HG03354 (cell line): ENCODE data around the gene PPIL6.
"Not testable (repeated sequence)": the region's sequence is repeated elsewhere in the genome, so short reads cannot be mapped to it uniquely, and the experiment has no call there.

Experiments
- ATAC-seq: cut with Tn5 transposase; IDR thresholded peaks from one replicate; pipeline ENCODE4 v1.9.1; 2021; ENCODE audit warnings: mild to moderate bottlenecking; ENCODE audit not compliant: unreplicated experiment, poor library complexity, severe bottlenecking

PPIL6 gene

DNA sequence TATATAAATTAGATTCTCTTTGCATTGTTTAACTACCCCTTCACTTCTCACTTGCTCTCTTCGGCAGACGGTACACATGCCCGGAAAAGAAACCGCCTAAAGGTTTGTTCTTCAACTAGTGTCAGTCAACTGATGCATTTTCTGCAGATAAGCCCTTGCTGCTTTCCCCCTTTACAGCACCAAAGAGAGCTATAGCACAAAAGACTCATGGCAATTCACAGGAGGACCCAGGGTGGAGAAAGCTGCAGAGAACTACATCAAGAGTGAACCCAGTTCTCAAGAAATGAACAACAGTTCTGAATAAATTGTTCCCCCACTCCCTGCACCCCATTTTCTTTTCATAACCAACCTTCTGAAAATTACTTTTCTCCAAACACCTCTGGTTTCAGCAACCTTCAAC is 67.1 kb downstream of the PPIL6 start:
- peak; percentile 5 for ATAC-seq

DNA sequence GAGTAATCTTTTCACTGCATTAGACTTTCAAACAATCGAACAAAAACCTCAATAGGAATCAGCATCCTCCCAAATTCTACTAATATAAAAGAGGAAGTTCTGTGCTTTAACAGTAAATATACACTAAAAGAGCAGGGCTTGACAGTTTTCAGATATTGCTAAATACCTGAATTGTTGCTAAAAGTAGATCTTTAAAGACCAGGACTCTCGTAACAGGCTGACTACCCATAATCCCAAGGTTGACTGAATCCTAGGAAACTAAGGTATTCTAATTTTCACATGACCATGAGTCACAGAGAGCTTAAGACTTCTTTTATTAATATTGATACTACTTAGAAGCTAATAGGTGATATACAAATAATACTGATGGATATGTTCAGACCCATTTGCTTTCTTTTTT is 68.3 kb downstream of the PPIL6 start:
- no peak for ATAC-seq

DNA sequence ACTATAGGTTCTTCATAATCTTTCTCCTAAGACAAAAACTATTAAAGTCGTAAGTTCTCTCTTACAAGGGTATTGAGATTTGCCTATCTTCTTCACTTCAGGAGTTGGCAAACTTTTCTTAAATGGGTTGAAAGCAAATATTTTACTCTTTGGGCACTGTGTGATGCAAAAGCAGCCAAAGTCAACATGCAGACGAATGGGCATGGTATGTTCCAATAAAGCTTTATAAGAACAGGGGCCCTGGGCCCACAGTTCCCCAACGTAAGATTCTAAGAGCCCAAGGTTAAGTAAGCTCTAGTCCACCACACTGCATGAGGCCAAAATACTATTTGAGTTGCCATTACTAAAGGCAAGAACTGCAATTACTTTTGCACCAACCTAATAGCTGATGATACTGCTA is 69.6 kb downstream of the PPIL6 start:
- no peak for ATAC-seq

DNA sequence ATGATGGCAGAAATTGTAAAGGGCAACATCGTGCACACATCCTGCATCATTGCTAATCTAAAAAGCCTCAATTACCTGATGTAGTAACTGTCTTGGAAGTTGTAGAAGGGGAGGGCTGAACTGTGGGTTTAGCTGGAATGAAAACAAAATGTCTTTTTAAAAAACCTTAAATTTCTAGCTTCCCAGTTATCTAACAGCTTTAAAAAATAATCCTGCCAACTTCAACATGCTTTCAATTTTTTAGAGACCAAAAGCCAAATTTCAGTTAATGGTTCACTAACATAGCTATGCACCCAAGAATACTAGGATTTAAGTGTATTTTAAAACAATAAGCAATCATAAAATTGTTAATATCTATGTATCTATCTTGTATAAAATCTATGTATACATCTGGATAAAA is 70.1 kb downstream of the PPIL6 start:
- ATAC-seq, result no peak

DNA sequence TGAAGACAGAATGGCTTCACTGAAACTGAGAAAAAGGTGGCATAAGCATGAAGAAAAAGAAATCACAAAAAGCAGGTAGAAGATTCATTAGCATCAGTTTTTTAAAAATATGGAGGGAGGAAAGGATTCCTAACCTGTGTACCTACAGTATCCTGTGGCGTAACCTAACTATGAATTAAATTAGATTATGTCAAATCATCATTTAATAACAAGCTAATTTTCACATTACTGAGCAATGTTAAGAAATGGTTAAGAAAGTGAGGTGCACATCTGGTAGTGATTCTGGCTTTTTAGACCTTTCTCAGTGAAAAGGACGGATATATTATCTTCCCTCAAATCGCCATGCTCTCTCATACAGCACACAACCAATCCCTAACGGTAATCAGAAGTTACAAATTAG is 70.7 kb downstream of the PPIL6 start:
- ATAC-seq, result no peak

DNA sequence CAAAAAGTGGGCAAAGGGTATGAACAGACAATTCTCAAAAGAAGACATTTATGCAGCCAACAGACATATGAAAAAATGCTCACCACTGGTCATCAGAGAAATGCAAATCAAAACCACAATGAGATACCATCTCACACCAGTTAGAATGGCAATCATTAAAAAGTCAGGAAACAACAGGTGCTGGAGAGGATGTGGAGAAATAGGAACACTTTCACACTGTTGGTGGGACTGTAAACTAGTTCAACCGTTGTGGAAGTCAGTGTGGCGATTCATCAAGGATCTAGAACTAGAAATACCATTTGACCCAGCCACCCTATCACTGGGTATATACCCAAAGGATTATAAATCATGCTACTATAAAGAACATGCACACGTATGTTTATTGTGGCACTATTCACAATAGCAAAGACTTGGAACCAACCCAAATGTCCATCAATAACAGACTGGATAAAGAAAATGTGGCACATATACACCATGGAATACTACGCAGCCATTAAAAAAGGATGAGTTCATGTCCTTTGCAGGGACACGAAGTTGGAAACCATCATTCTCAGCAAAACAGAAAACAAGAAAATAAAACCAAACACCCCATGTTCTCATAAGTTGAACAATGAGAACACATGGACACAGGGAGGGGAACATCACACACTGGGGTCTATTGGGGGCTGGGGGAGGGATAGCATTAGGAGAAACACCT is 75.9 kb downstream of the PPIL6 start:
- ATAC-seq, result not testable (repeated sequence)

DNA sequence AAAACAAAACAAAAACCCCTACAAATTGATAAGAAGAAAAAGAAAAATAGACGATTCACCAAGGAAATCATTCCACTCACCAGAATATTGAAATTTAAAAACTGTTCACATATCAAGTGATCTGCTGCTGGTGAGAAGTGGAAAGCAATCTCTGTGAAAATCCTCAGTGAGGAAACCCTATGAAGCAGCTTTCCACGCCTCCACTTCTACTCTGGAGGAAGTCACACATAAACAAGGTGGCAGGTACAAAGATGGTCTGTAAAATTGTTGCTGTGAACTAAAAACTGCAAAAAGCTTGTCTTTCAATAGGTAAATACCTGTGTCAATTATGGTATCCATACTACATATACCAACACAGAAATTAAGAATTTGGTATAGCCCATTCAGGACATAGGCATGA is 76.7 kb downstream of the PPIL6 start:
- no peak for ATAC-seq

DNA sequence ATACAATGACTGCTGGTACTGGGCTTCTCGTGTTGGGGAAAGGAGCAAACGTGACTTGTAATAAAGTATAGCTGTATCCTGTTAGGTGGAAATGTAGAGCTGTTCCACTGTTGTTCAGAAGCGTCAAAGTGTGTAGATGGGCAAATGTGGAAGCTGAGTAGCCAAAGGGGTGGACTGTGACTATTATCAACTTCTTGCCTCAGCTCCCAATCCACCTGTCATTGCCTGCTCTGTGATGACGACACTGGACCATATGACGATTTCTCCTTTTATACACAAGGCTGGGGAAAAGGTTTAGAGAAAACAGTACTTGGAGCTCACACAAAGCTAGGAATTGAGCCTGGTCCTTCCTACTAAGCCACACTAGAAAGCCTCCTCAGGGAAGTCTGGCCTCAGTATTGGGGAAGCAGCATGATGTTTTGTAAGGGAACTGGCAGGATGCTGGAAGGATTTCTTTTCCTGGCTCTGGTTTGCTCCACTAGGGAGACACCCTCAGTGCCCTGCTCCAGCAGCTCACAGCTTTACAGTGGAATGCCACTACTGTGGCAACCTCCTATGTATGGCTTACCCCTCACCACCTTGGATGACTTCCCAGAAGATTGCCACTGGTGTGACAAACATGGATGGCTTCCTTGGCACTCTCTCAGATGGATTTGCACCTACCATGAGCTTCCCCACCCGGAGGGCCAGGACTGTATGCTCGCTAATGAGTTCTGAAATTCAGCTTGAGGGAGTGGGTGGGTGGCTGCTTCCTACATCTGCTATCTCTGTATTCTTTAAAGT is 78.1 kb downstream of the PPIL6 start:
- no peak for ATAC-seq

DNA sequence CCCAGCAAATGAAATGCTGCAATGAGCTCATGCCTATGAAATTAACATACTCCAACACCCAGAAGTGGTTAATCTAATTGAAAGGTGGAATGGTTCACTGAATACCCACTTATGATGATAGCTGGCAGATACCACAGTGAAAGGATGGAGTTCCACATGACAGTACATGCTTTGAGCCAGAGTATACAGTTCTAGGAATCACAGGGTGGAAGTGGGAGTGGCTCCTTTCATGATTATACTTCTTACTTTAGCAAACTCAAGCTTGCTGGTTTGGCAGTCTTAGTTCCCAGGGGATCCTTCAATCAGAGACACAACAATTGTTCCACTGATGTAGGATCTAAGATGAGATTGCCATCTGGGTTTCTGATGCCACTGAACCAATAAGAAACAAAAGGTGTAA is 79.6 kb downstream of the PPIL6 start:
- no peak for ATAC-seq

DNA sequence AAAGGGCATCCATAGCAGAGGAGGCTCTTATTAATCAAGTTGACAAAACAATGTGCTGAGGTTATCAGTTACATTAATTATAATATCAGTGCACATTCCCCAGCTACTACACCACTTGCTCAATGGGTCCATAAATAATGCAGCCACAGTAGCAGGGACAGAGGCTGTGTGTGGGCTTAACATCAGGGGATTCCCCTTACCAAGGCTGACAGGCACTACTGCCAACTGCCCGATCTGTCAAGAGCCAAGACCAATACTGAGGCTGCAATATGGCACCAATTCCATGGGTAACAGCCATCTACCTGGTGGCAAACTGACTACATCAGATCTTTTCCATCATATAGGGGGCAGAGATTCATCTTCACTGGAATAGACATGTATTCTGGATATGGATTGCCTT is 80.1 kb downstream of the PPIL6 start:
- ATAC-seq, result no peak

DNA sequence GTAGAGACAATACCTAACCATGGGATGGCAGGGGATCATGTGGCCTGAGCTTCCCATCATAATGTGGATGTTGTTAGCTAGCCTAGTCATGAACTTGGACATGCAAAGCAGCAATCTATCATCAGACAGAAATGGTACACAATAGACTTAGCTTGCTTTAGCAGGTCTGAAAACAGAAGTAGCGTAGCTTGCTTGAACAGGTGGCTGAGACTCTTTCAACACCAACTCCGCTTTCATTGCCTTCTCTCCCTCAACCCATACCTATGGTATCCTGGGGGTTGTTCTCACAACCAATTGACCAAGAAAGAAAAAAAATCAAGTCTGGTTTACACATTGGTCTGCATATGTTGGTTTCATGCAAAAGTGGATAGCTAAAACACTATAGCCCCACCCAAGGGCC is 81.2 kb downstream of the PPIL6 start:
- no peak for ATAC-seq

DNA sequence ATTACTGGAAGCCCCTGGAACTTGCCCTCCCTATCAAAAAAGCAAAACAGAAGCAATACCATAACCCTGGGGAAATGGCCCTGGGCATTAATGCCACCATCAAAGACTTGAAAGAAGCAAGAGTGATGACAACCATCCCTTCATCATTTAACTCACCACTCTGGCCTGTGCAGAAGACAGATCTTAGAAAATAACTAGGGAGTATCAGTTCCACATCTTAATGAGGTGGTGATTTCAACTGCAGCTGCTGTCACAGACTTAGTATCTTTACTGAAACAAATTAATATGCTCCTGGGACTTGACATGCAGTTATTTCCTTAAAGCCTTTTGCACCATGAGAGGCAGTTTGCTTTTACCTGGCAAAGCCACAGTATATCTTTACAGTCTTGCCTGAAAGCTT is 82.2 kb downstream of the PPIL6 start:
- no peak for ATAC-seq

DNA sequence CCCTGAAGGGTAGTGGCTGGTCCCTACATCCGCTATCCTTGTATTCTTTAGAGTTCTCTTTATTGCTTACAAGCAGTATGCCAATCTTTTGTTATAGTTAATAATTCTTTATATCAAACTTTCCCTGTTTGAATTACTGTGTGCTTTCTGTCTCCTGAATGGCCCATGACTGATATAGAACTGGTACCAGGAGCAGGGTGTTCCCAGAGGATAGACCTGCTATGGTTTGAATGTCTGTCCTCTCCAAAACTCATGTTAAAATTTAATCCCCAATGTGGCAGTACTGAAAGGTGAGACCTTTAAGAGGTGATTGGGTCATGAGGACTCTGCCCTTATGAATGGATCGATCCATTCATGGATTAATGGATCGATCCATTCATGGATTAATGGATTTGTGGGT is 84.2 kb downstream of the PPIL6 start:
- no peak for ATAC-seq

DNA sequence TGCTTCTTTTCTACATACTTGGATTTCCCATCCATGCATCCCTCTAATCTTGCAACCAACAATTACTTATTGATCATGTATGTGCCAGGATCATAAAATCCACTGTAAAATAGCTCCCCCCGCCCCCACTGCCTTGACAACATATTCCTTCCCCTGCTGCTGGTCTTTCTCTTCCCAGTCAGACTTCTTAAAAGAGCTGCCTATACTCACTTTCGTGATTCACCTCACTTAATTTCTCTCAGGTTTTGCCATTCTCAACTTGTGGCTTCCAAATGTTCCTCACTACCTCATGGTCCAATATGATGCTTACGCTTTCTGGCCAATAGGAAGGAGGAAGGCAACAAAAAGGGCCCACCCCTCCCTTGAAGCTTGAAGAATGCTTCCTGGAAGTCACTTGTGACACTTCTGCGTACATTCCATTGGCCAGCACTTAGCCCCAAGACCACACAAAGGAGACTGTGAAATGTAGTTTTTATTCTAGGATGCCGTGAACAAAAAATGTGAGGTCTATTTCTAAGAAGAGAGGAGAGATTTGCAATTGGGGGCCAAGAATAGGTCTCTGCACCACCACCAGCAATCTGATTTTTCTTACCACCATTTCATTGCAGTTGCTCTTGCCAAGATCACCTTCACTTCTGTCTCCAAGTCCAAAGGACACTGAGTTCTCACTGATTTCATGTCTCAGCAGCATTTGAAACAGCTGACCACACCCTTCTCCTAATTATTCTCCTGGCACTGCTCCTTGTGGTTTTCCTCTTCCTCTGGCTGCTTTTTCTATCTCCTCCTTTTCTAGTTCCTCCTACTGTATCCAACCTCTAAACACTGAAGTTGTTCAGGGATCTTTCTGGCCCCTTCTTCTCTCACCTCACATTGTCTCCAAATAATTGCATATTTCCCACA is 88.9 kb downstream of the PPIL6 start:
- ATAC-seq, result no peak

DNA sequence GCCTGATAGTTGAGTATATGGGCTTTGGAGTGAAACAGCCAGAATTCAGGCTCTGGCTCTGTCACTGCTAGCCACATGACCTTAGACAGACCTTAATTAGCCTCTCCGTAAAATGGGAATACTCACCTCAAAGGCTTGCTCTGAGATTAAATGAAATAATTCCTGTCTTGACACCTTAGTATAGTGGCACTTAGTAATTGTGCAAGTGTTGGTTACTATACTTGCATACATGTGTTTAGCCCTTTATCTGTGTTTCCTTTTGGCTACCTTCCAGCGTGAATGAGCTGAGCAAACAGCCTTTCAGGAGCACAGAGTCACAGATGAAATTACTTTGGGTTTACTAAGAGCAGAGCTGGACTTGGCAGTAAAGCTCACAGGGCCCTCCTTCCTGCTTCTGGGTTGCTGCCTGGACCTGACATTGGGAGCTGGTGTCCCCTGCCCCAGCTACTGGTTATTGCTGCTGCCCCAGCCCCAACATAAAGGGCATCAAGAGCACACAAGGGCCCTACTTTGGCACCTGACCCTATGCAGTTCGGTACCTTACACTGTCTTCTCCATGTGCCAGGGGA is 90.9 kb downstream of the PPIL6 start:
- ATAC-seq, result no peak

DNA sequence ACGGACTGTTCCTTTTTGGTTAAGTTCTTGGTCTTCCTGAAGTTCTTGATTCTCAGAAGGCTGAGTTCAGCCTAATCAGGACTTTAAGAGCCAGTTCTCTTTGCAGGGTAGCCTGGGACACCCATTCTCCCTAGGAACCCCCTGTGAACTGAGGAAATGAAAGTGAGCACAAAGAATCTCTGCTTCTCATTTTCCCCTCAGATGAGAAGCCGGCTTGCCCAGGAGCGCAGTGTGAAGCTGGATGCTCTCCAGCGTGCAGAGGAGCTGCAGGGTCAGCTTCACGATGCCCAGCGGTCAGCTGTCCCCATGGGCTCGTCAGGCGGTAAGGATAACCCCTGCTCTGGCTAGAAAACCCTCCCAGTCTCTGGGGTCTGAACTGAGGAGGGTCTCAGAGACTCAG is 92.2 kb downstream of the PPIL6 start:
- no peak for ATAC-seq

DNA sequence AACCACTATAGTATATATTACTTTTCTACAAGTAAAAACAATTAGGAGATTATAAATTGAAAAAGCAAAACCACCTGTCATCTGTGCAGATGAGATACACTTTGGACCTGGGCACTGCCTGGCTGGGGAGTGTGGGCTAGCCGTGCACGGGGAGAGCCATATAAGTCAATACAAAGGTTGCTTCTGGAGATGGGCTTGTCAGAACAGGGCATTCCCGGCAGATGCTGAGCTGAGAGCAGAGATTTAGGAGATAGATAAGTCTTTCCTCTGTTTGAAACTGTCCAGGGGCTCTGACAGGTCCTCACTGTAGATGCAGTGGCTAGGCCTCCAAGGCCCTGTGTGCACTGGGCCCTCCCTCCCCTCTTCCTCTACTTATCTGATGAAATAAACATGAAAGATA is 92.6 kb downstream of the PPIL6 start:
- ATAC-seq, result no peak

DNA sequence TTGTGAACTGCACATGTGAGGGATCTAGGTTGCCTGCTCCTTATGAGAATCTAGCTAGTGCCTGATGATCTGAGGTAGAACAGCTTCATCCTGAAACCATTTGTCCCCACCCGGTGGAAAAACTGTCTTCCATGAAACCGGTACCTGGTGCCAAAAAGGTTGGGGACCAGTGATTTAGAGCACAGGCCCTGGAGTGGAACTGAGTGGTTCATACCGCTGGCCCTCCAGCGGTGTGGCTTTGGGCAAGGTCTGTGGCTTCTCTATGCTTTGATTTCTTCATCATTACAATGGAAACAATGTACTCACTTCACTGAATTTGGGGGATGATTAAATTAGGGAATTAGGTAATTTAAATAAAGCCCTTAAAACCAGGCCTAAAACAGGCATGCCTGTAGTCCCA is 94.4 kb downstream of the PPIL6 start:
- ATAC-seq, result no peak

DNA sequence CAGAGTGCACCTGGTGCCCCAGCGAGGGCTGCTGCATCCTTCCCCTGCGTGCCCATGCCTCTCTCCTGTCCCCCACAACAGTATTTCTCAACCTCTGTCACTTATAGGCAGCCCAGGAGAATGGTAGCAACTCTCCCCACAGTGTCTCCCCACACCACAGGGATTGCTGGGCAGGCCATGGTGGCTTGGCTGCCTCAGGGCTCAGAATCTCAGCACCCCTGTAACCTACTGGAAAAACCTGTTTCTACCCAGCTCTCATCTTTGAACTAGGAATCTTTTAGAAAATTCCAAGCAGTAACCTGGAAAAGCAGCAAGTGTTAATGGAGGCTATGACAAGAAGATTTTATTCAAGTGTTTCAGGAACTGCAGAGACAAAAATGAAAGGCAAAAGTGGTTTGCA is 96.2 kb downstream of the PPIL6 start:
- ATAC-seq, result no peak

DNA sequence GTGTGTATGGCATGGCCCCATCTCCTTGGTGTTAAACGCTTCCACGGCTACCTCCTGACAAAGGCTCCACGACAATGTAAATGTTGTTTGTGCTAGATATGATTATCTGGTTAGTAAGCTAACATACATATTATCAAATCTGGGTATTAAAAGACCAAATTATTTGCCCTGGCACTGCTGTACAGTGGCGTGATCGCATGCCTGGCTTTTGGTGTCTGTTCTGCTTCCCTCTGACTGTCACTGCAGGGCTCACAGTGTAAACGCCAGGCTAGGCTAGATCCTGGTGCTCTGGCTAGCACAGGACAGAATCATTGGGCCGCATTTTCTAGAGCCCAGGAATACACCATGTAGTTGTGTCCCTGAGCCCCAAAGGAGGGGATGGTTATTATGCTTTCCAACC is 96.9 kb downstream of the PPIL6 start:
- no peak for ATAC-seq
